Endothelial cell (in vitro differentiated cells): ENCODE results near the gene ACTR1A. TPM values are rescaled to one million over a fixed set of nuclear protein-coding genes. Genes with fewer than 3 reads are reported as not detected.
"Not testable (repeated sequence)": the region's sequence is repeated elsewhere in the genome, so short reads cannot be mapped to it uniquely, and the experiment has no call there.

ENCODE experiments used
- DNase-seq: peaks from one replicate; pipeline ENCODE4 v3.0.0; 2021; ENCODE audit warnings: low spot score
- H3K27ac Mint-ChIP-seq: one replicate; pipeline ENCODE4 v1.8.0; 2021; ENCODE audit warnings: mixed read lengths, inconsistent platforms; ENCODE audit not compliant: unreplicated experiment
- H3K27me3 Mint-ChIP-seq: one replicate; pipeline ENCODE4 v1.8.0; 2021; ENCODE audit warnings: mild to moderate bottlenecking, moderate library complexity, mixed read lengths, inconsistent platforms; ENCODE audit not compliant: unreplicated experiment
- H3K36me3 Mint-ChIP-seq: one replicate; pipeline ENCODE4 v1.8.0; 2021; ENCODE audit warnings: mild to moderate bottlenecking, low read depth, mixed read lengths, inconsistent platforms; ENCODE audit not compliant: unreplicated experiment
- H3K4me1 Mint-ChIP-seq: one replicate; pipeline ENCODE4 v1.8.0; 2021; ENCODE audit warnings: mild to moderate bottlenecking, mixed read lengths, inconsistent platforms; ENCODE audit not compliant: unreplicated experiment
- H3K4me3 Mint-ChIP-seq: one replicate; pipeline ENCODE4 v1.8.0; 2021; ENCODE audit warnings: mild to moderate bottlenecking, mixed read lengths, inconsistent platforms; ENCODE audit not compliant: unreplicated experiment
- H3K9me3 Mint-ChIP-seq: one replicate; pipeline ENCODE4 v1.8.0; 2021; ENCODE audit warnings: mixed read lengths, inconsistent platforms; ENCODE audit not compliant: unreplicated experiment
- CTCF ChIP-seq: fragments of 200-600 bp; sonication (generic); IDR thresholded peaks from one replicate; pipeline ENCODE4 v1.5.0; 2021; ENCODE audit warnings: antibody characterized with exemption; ENCODE audit not compliant: unreplicated experiment
- total RNA-seq: library from RNA; stranded (reverse); fragmentation: NEBNext Ultra II Directional; extraction: Animal tissue kit (Norgen Biotek cat#: 25700); gene quantifications from one replicate; pipeline ENCODE4 v1.2.1, GENCODE V29; 2021; ENCODE audit not compliant: unreplicated experiment

Gene ACTR1A
- total RNA-seq, 1 donor from 2014 or later: 147 TPM

- no peak for TF ChIP-seq CTCF
- no peak overlapping the region for H3K27ac Mint-ChIP-seq
- no peaks in the 10 kb centered on the region for H3K4me1 Mint-ChIP-seq
- no peak overlapping the region for H3K4me3 Mint-ChIP-seq
- no peak for DNase-seq
- H3K9me3 Mint-ChIP-seq: no peaks in the 10 kb centered on the region
- peaks cover 15% of the 10 kb centered on the region for H3K36me3 Mint-ChIP-seq
- H3K27me3 Mint-ChIP-seq: no peaks in the 10 kb centered on the region
Measured at GRCh38 chr10:102537948-102538347, 35.4 kb upstream of the ACTR1A start.

- Mint-ChIP-seq H3K4me3 (no peak overlapping the region), H3K27ac (no peak overlapping the region), H3K4me1 (no peaks in the 10 kb centered on the region), H3K27me3 (no peaks in the 10 kb centered on the region), H3K9me3 (no peaks in the 10 kb centered on the region), H3K36me3 (peaks cover 21% of the 10 kb centered on the region)
- TF ChIP-seq CTCF: no peak
- no peak for DNase-seq
Measured at GRCh38 chr10:102537367-102537766, 34.9 kb upstream of the ACTR1A start.

GRCh38 chr10:102535481-102536147 is 33.1 kb upstream of the ACTR1A start:
- no peak overlapping the region for H3K4me3 Mint-ChIP-seq
- H3K27me3 Mint-ChIP-seq: no peaks in the 10 kb centered on the region
- H3K9me3 Mint-ChIP-seq: no peaks in the 10 kb centered on the region
- no peaks in the 10 kb centered on the region for H3K4me1 Mint-ChIP-seq
- H3K36me3 Mint-ChIP-seq: peaks cover 23% of the 10 kb centered on the region
- no peak overlapping the region for H3K27ac Mint-ChIP-seq
- no peak for DNase-seq
- TF ChIP-seq CTCF: no peak

GRCh38 chr10:102534966-102535365 is 32.5 kb upstream of the ACTR1A start:
- DNase-seq, H3K27me3 Mint-ChIP-seq, H3K4me1 Mint-ChIP-seq, H3K27ac Mint-ChIP-seq, H3K4me3 Mint-ChIP-seq, H3K9me3 Mint-ChIP-seq: not testable (repeated sequence)
- peaks cover 23% of the 10 kb centered on the region for H3K36me3 Mint-ChIP-seq

- Mint-ChIP-seq H3K4me3 (no peak overlapping the region), H3K27me3 (no peaks in the 10 kb centered on the region), H3K9me3 (no peaks in the 10 kb centered on the region), H3K36me3 (peaks cover 23% of the 10 kb centered on the region), H3K4me1 (no peaks in the 10 kb centered on the region), H3K27ac (no peak overlapping the region)
- DNase-seq: no peak
- no peak for TF ChIP-seq CTCF
Measured at GRCh38 chr10:102534333-102534732, 31.8 kb upstream of the ACTR1A start.
